ENCODE measurements around the gene SPRYD7. TPM values are rescaled to one million over a fixed set of nuclear protein-coding genes. Genes with fewer than 3 reads are reported as not detected.

SPRYD7 gene
- total and polyA plus RNA-seq, 2 of the 13 experiments (the other 11 are each of a cell fraction or from before 2014, with no cell fraction given), result 2.7 to 5.9 TPM

DNA sequence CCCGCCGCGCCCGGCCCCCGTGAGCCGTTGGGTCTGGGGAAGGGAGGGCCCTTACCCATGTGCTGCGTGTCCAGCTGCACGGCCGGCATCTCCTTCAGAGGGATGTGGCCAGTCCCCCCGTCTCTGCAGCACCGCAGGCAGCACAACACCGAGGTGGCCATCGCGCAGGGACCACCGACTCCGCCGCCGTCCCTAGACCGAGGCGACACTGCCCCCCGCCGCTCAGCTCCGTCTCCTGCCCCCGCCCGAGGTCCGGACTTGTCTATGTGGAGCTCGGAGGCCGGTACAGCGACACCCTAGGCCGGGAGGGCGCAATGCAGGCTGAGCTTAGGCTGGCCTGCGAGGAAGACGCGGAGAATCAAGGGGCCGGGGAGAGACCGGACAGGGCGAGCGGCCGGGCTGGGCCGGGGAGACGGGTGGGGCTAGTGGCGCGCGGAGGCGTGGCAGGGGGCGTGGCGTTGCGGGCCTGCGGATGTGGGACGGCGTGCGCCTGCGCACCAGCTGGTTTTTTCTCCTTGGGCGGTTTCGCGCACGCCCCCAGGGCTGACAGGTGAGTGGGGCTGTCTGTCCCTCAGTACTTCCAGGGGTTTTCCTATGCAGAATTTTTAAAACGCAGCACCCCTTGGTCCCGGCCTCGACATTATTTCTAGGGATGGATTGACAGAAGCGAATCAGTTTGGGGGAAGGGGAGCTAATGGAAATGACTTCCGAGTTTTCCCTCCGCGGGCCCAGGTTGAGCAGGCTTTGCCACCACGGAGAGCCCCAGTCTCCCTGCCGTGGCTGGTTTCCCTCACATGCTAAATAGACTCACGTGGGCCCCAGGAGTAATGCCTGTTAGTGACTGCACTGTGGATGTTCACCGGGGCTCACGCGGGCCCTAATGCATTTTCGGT, at the start of gene SPRYD7 (continued):
- TF ChIP-seq, protein P1, sequence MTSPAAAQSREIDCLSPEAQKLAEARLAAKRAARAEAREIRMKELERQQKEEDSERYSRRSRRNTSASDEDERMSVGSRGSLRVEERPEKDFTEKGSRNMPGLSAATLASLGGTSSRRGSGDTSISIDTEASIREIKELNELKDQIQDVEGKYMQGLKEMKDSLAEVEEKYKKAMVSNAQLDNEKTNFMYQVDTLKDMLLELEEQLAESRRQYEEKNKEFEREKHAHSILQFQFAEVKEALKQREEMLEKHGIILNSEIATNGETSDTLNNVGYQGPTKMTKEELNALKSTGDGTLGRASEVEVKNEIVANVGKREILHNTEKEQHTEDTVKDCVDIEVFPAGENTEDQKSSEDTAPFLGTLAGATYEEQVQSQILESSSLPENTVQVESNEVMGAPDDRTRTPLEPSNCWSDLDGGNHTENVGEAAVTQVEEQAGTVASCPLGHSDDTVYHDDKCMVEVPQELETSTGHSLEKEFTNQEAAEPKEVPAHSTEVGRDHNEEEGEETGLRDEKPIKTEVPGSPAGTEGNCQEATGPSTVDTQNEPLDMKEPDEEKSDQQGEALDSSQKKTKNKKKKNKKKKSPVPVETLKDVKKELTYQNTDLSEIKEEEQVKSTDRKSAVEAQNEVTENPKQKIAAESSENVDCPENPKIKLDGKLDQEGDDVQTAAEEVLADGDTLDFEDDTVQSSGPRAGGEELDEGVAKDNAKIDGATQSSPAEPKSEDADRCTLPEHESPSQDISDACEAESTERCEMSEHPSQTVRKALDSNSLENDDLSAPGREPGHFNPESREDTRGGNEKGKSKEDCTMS (CRISPR knock-in tag; conservative IDR thresholded peaks at IDR 0.05), result no peak
- peak; percentile 89 for TF ChIP-seq ZBTB7A (CRISPR knock-in tag; IDR thresholded peaks at IDR 0.05)
- TF ChIP-seq RARG (CRISPR knock-in tag; IDR thresholded peaks at IDR 0.05; ENCODE audit: low read depth), result no peak
- peak; percentile 62 for TF ChIP-seq CEBPG (CRISPR knock-in tag; IDR thresholded peaks at IDR 0.05)
- TF ChIP-seq ZNF274 (CRISPR knock-in tag; IDR thresholded peaks at IDR 0.05), result 0 out of 2 replicates have a peak, but pooled peaks have one; percentile 41
- TF ChIP-seq, protein P2, sequence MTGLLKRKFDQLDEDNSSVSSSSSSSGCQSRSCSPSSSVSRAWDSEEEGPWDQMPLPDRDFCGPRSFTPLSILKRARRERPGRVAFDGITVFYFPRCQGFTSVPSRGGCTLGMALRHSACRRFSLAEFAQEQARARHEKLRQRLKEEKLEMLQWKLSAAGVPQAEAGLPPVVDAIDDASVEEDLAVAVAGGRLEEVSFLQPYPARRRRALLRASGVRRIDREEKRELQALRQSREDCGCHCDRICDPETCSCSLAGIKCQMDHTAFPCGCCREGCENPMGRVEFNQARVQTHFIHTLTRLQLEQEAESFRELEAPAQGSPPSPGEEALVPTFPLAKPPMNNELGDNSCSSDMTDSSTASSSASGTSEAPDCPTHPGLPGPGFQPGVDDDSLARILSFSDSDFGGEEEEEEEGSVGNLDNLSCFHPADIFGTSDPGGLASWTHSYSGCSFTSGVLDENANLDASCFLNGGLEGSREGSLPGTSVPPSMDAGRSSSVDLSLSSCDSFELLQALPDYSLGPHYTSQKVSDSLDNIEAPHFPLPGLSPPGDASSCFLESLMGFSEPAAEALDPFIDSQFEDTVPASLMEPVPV (CRISPR knock-in tag; IDR thresholded peaks at IDR 0.05), result peak; percentile 95; the same call in 1 of the 2 replicates
- TF ChIP-seq PAWR (CRISPR knock-in tag; IDR thresholded peaks at IDR 0.05; ENCODE audit: borderline replicate concordance), result no peak
- TF ChIP-seq ZKSCAN1 (IDR thresholded peaks at IDR 0.05; ENCODE audit: low read length), result no peak
- TF ChIP-seq ZBTB49 (CRISPR knock-in tag; IDR thresholded peaks at IDR 0.05; ENCODE audit: borderline replicate concordance), result no peak
- TF ChIP-seq ZNF326 (CRISPR knock-in tag; IDR thresholded peaks at IDR 0.05; ENCODE audit: borderline replicate concordance), result no peak
- TF ChIP-seq PHF5A (CRISPR knock-in tag; IDR thresholded peaks at IDR 0.05; ENCODE audit: low read depth, unreplicated experiment), result peak; percentile 86
- TF ChIP-seq, protein P3, sequence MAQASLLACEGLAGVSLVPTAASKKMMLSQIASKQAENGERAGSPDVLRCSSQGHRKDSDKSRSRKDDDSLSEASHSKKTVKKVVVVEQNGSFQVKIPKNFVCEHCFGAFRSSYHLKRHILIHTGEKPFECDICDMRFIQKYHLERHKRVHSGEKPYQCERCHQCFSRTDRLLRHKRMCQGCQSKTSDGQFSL (CRISPR knock-in tag; IDR thresholded peaks at IDR 0.05), result no peak; the same call in 1 of the 2 replicates
- TF ChIP-seq SIN3A (IDR thresholded peaks at IDR 0.05; ENCODE audit: borderline replicate concordance, low read depth, low read length), result peak; percentile 80; the same call in 1 of the 2 replicates
- peak; percentile 92; the same call in 1 of the 2 replicates for TF ChIP-seq KMT2B (CRISPR knock-in tag; IDR thresholded peaks at IDR 0.05)
- peak; percentile 82 for TF ChIP-seq POLR2G (IDR thresholded peaks at IDR 0.05; ENCODE audit: low read depth, low read length)
- no peak for TF ChIP-seq ZC3H4 (CRISPR knock-in tag; IDR thresholded peaks at IDR 0.05; ENCODE audit: borderline replicate concordance)
- TF ChIP-seq ZNF782 (CRISPR knock-in tag; IDR thresholded peaks at IDR 0.05; ENCODE audit: borderline replicate concordance), result no peak; the same call in 1 of the 2 replicates
